GM21381 (cell line): ENCODE measurements around the gene IL33.

Source experiments
- ATAC-seq: cut with Tn5 transposase; IDR thresholded peaks from one replicate; pipeline ENCODE4 v1.9.1; 2021; ENCODE audit warnings: mild to moderate bottlenecking, moderate library complexity; ENCODE audit not compliant: unreplicated experiment

IL33 gene

DNA sequence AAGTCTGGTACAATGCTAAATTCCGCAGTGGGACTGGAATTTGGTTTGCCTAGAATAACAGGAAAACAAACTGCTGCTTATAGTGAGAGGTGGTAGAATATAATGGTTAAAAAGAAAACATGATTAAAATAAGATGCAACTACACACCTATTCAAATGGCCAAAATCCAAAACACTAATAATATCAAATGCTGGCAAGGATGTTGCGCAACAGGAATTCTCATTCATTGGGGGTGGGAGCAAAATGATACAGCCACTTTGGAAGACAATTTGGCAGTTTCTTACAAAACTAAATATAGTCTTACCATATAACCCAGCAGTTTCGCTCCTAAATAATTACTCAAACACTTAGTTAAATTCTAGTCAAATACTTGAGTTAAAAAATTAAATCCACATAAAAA, 61.8 kb downstream of the IL33 start:
- no peak for ATAC-seq

DNA sequence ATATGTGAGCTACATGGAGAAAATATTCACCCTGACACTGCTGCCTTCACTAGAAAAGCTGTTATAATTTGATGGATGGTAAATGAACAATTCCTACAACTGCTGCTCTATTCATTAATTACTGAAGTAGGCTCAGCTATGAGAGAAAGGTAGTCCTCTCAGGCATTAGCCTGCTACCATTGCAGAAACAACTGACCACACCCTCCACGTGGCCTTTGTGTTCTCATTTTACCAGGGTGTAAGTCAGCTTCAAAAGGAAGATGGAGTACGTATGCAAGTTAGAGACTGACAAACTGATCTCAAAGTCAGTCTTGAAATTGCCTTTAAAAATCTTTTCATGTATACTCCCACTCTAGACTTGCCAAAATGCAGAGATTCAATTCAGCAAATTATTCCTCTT, 86.3 kb downstream of the IL33 start:
- ATAC-seq: no peak

GRCh38 chr9:6302417-6302816, 86.8 kb downstream of the IL33 start:
- ATAC-seq: no peak

DNA sequence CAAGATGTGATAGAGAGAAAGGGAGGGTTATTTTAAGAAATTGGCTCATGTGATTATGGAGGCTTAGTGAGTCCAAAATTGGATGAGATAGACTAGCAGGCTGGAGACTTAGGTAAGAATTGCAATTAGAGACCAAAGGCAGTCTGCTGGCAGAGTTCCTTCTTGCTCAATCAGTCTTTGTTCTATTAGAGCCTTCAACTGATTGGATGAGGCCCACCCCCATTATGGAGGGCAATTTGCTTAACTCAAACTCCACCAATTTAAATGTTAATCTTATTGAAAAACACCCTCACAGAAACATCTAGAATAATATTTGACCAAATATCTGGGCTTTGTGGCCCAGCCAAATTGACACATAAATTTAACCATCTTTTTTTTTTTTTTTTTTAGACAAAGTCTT, 88.6 kb downstream of the IL33 start:
- no peak for ATAC-seq

DNA sequence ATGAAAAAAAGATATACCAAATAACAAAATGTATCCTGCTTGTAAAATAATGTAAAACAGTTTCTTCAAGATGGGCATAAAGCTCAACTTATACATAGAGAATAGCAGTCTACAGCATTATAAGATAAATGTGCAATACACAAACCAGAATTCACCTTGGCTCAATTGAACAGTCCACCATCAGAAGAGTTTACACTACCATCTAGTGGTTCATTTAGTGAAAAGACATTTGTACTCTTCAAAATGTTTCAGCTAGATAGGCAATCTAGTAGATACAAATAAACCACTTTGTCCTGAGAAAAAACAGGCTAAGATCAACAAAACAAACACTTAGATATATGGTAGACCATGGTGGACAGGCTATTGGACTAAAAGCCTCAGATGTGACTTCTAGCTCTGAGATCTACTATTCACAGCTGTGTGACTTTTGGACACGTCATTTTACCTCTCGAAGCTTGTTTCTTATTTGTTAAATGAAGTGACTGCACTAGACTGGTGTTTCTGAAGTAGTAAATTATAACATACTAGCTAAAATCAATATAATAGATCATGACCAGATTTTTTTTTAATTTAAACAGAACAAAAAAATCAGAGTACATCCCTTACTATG, 90.5 kb downstream of the IL33 start:
- ATAC-seq: no peak
